Renal cortex interstitium (tissue), 11 donors: ENCODE measurements around the gene VKORC1. TPM values are rescaled to one million over a fixed set of nuclear protein-coding genes. Genes with fewer than 3 reads are reported as not detected.

Experiments used
- DNase-seq, 11 donors: peaks; one replicate each; pipeline ENCODE4 v3.0.0-alpha.2; 2013; ENCODE audit warnings: low read depth in 9 of 11, low spot score in 4 of 11; ENCODE audit errors: extremely low read depth in 1 of 11
- polyA plus RNA-seq, 3 donors: library from polyadenylated mRNA; unstranded; fragments of 120-200 nt; gene quantifications; one replicate each; pipeline ENCODE4 v1.2.1, GENCODE V29; 2013; ENCODE audit not compliant: insufficient read length in 3 of 3

VKORC1 gene
- polyA plus RNA-seq, 3 donors = 63.3 to 80.3 (median 73.5) TPM

GRCh38 chr16:31078597-31079341 lies 15.8 kb downstream of the VKORC1 start:
- no peak for DNase-seq

DNA sequence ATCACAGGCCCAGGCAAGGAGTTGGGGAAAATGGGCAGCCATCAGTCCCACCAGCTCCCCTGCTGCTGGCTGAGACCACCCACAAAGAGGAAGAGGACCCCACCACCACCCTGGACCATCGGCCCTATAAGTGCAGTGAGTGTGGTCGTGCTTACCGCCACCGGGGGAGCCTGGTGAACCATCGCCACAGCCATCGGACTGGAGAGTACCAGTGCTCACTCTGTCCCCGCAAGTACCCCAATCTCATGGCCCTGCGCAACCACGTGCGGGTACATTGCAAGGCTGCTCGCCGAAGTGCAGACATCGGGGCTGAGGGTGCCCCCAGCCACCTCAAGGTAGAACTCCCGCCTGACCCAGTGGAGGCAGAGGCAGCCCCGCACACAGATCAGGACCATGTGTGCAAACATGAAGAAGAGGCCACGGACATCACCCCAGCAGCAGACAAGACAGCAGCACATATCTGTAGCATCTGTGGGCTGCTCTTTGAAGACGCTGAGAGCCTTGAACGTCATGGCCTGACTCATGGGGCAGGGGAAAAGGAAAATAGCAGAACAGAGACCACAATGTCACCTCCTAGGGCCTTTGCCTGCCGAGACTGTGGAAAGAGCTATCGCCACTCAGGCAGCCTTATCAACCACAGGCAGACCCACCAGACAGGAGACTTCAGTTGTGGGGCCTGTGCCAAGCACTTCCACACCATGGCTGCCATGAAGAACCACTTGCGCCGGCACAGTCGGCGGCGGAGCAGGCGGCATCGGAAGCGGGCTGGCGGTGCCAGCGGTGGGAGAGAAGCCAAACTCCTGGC lies 16.8 kb downstream of the VKORC1 start:
- DNase-seq = no peak

- no peak for DNase-seq
These were observed 17.6 kb downstream of the VKORC1 start for GRCh38 chr16:31077024-31077423.

DNA sequence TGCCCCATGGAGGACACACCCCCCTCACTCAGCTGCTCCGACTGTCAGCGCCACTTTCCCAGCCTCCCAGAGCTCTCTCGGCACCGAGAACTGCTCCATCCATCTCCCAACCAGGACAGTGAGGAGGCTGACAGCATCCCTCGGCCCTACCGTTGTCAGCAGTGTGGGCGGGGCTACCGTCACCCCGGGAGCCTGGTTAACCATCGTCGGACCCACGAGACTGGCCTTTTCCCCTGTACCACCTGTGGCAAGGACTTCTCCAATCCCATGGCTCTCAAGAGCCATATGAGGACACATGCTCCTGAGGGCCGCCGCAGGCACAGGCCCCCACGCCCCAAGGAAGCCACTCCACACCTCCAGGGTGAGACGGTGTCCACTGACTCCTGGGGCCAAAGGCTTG lies 18.3 kb downstream of the VKORC1 start:
- DNase-seq = no peak

- no peak for DNase-seq
These were observed 19.8 kb downstream of the VKORC1 start for GRCh38 chr16:31074814-31075183.

- peak; percentile 90 to 99 (median 98) for DNase-seq
These were observed 20.4 kb downstream of the VKORC1 start, which contains the start of the genes ZNF646 and ZNF668 for GRCh38 chr16:31073970-31074813. Gene ZNF646, plus strand, starts transcription at chr16:31074422. Its CDS starts 1,903 bp downstream, at chr16:31076325. Gene ZNF668, minus strand, starts transcription at chr16:31074240. Its CDS starts 9,781 bp downstream, at chr16:31064459.

- DNase-seq = peak; percentile 75 to 93 (median 88)
These were observed 21.2 kb downstream of the VKORC1 start for GRCh38 chr16:31073142-31073969.

DNA sequence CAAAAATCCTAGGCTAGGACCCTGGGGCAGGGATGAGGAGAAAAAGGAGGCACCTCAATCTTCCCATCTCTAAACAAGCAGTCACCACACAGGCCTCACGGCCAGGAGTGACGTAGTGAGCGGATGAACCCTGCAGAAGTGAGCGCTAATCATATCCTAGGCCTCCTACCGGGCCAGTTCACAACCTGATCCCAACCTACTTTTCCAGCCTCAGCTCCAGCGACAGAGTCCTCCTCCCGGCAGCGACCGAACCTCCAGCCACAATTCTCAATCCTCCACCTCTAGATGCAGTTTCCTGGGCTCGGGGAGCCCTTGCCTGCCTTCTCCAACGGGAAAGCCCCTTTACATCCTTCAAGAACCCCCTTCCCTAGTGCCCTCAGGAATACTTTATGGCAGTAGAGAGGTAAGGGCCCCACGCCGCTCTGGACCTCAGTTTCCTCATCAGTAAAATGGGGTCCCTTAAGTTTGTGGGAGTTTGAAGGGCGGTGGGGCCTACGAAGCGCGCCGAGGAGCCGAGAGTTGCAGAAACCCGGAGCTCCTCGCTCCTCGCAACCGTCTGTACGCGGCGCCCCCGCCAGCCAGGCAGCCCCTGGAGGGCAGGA lies 22.0 kb downstream of the VKORC1 start:
- peak in 1 of 11 donors; percentile 9 for DNase-seq

DNA sequence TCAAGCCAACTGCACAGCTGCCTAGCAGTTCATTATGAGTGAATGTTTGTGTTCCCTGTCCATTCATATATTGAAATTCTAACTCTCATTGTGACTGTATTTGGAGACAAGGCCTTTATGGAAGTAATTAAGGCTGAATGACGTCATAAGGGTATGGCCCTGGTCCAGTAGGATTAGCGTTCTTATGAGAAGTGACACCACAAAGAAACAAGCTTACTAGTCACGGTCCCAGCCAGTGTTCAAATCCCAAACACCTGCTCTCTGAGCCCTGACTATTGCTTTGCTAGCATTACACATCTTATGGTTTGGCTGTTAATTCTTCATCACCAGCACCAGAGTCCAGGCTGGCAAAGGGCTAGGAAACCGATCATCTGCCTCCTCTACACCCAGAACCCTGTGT lies 22.7 kb downstream of the VKORC1 start:
- DNase-seq = no peak

DNA sequence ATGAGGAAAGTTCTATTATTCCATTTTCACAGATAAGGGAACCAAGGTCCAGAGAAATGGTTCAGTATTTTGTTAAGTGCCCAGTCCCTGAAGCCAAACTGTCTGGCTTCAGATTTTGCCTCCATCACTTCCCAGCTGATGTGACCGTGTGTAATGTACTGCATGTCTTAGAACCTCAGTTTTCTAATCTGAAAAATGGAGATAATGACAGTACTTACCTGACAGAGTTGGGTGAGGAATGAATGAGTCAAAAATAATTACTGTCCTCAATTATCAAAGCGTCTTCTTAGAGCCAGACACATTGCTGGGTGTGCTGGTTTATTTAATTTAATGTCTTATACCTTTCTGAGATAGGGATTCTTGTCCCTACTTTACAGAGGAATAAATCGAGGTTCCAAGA lies 27.3 kb downstream of the VKORC1 start:
- no peak for DNase-seq

DNA sequence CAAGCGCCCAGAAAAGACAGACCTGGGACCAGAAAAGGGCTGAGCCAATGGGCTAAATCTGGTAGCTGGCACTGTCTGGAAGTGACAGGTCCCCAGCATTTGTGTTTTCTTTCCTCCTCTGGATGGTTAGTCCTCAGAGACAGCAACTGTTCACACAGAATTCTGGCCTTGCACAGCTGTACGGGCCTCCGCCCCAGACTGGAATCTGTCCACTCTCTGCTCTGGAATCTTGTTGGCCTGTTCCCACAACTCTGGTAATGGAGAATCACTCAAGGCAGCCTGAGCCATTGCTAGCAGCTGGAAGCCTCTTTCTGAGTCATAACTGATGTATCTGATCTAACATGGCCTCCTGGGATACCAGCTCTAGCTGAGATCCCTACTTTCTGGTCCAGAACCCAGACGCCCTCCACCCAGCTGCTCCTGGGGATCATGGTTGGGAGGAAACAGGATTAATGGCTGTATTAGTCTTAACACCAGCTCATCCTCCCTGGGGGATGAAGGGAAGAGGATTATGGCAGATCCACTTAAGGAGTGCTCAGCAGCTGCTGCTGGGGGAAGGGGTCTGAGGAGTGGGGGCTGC lies 29.6 kb downstream of the VKORC1 start:
- no peak for DNase-seq

- DNase-seq = no peak
These were observed 30.6 kb downstream of the VKORC1 start for GRCh38 chr16:31063843-31064611.

DNA sequence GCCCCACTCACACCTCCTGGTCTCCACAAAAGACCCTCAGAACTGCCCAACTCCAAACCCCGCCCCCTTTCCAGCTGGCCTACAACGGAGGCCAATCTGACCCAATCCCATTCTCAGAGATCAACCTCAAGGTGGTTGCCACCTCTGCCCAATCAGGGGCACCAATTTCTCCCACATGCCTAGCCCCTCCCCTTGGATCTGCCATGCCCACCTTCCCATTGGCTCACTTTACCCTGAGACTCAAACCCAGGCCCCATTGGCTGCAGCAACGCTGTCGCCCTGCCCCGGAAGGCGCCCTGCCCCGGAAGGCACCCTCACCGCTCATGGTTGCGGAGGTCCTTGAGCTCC lies 31.1 kb downstream of the VKORC1 start:
- no peak for DNase-seq

DNA sequence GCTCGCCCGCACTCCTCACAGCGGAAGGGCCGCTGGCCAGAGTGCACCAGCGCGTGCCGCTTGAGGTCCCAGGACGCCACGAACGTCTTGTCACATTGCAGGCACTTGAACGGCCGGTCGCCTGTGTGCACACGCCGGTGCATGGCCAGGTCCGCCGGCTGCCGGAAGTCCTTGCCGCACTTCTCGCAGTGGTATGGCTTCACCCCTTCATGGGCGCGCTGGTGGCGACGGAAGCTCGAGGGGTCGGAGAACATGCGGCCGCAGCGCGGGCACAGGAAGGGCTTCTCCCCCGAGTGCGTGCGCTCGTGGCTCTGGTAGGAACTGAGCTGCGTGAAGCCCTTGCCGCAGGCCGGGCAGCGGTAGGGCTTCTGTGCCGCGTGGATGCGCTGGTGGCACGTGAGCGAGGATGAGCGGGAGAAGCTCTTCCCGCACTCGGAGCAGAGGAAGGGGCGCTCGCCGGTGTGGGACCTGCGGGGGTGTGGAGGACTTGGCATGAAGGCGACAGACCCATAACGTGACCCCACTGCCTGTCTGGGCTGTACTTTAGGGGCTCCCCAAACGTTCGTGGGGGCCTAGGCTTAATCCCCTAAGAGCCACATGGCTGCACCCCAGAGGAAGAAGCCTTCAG lies 32.7 kb downstream of the VKORC1 start:
- no peak for DNase-seq

DNA sequence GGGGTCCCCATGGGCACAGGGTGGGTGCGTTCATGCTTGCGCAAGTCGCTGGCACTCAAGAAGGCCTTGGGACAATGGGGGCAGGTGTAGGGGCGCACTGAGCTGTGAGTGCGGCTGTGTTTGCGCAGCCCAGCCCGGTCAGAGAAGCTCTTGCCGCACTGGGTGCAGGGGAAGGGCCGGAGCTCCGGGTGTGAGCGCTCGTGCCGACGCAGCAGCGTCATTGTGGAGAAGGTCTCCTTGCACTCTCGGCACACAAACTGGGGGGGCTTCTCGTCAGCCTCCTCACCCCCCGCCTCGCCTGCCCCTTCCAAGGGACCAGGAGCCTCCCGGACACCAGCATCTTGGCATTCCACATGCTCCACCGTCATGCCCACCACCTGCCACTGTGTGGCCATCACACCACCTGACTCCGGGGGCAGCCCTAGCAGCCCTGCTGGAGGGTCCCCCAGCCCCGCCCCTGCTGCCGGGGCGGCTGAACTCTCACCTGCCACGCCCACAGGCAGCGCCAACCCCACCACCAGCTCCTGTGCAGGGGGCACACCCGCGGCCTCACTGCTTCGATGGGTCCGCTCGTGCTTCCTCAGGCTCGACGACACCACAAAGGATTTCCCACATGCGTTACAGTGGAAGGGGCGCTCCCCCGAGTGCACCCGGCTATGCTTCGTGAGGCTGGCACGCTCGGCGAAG lies 33.3 kb downstream of the VKORC1 start:
- no peak for DNase-seq

DNA sequence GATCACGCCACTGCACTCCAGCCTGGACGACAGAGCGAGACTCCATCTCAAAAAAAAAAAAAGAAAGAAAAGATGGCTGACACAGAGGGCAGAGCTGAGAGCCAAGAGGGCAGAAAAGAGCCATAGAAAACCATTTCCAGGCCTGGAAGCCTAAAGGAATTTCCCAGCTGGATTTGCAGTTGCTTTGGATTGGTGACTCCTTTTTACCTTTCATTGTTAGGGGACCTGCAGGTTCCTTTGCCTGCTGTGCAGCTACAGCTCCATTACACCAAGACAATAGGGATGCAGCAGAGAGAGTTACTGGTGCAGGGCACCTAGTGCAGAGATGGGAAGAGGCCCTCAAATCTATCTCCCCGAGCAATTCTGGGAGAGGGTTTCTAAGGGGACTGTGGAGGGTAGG lies 39.0 kb downstream of the VKORC1 start:
- no peak for DNase-seq
